T-helper 2 cell (primary cell): ENCODE data around the gene MAFF.
"Not testable (repeated sequence)": the region's sequence is repeated elsewhere in the genome, so short reads cannot be mapped to it uniquely, and the experiment has no call there.

Experiments used
- DNase-seq, 5 experiments: peaks; one replicate each; pipeline versions ENCODE4 v3.0.0 to v3.0.0-alpha.2; 2012 to 2022

MAFF gene

DNA sequence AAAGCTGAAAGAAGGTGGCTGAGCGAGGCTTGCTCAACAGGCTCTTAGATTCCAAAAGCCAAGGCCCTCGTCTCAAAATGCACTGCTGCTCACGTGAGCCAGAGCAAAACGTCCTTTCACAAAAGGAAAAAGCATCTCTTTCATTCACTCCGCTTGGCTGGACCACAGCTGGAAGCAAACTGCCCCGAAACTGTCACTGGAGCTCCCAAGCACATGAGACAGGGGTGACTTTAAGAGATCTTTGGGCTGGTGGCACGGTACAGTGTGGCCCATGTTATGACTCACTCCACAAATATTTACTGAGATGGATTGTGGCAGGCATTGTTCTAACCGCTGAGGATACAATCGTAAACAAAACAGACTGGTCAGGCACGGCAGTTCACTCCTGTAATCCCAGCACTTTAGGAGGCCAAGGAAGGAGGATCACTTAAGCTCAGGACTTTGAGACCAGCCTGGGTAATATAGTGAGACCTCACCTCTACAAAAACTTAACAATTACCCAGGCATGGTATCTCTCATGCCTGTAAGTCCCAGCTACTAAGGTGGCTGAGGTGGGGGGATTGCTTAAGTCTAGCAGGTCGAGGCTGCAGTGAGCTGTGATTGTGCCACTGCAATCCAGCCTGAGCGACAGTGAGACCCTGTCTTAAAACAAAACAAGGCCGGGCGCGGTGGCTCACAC, 23.7 kb upstream of the MAFF start:
- DNase-seq = peak in 1 of 5 experiments; percentile 39

DNA sequence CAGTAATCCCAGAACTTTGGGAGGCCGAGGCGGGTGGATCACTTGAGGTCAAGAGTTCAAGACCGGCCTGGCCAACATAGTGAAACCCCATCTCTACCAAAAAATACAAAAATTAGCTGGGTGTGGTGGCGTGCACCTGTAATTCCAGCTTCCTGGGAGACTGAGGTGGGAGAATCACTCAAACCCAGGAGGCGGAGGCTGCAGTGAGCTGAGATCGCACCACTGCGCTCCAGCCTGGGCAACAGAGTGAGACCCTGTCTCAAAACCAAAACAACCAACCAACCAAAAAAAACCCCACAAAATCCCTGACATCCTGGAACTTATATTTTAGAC, 23.2 kb upstream of the MAFF start:
- DNase-seq = not testable (repeated sequence)

- peak in 3 of 5 experiments; percentile 20 to 75 (median 49) for DNase-seq
Measured at GRCh38 chr22:38180841-38181452, 20.8 kb upstream of the MAFF start.

- DNase-seq = peak; percentile 85 to 98 (median 94)
Measured at GRCh38 chr22:38181453-38182200, 20.2 kb upstream of the MAFF start, which contains the start of gene PLA2G6. TSS of gene PLA2G6 (minus strand) at chr22:38181830. CDS start at chr22:38169426, 12,404 bp downstream.

DNA sequence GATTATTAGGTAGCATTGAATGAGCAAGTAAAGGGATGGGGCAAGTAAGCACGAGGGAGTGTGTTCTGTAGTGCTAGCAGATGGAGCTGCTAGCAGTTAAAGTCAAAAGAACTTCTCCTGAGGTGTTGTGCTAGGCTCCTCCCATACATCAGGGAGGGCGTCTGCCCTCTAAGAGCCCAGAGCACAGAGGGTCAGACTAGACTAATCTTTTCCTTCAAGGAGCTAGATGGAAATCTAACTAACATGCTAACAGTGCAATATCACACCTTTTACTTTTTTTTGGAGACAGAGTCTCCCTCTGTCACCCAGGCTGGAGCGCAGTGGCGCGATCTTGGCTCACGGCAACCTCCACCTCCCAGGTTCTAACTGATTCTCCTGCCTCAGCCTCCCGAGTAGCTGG, 17.0 kb upstream of the MAFF start:
- no peak for DNase-seq

DNA sequence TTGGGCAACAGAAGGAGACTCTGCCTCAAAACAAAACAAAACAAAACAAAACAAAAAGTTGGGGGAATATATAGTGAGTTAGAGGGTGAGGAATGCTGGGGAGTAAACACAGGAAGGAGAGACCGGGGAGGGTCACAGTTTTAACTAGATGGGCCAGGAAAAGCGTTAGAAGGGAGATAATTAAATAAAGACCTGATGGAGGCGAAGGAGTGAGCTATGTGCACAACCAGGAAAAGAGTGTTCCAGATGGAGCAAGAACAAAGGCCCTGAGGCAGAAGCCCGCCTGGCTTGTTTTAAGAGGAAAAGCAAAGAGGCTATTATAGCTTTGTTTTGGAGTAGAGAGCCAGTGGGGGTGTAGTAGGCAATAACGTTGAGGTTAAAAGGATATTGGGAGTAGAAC, 15.4 kb upstream of the MAFF start:
- DNase-seq = no peak

GRCh38 chr22:38187413-38188212, 14.2 kb upstream of the MAFF start:
- DNase-seq = no peak

DNA sequence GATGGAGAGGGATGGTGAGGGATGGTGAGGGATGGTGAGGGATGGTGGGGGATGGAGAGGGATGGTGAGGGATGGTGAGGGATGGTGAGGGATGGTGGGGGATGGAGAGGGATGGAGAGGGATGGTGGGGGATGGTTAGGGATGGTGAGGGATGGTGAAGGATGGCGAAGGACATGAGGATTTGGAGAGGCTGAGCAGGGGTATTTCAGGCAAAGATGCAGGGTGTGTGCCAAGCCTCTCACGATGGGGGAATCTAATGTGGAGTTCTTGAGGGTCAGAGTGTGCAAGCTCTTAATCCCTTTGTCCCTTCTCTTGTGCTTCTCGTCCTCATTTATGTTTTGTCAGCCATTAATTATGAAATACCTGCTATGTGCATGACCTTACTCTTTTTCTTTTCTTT, 12.7 kb upstream of the MAFF start:
- DNase-seq = no peak

- no peak for DNase-seq
Measured at GRCh38 chr22:38190581-38190980, 11.2 kb upstream of the MAFF start.

DNA sequence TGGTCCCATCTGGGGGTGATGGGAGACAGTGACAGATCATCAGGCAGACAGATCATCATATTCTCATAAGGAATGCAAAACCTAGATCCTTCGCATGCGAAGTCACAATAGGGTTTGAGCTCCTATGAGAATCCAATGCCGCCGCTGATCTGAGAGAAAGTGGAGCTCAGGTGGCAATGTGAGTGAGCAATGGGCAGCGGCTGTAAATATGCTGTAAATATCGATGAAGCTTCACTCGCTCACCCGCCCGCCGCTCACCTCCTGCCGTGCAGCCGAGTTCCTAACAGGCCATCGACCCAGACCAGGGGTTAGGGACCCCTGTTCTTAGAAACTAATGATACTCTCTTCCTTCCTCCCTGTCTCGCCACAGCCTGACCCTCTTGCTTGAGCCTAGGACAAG, 10.7 kb upstream of the MAFF start:
- DNase-seq = no peak

DNA sequence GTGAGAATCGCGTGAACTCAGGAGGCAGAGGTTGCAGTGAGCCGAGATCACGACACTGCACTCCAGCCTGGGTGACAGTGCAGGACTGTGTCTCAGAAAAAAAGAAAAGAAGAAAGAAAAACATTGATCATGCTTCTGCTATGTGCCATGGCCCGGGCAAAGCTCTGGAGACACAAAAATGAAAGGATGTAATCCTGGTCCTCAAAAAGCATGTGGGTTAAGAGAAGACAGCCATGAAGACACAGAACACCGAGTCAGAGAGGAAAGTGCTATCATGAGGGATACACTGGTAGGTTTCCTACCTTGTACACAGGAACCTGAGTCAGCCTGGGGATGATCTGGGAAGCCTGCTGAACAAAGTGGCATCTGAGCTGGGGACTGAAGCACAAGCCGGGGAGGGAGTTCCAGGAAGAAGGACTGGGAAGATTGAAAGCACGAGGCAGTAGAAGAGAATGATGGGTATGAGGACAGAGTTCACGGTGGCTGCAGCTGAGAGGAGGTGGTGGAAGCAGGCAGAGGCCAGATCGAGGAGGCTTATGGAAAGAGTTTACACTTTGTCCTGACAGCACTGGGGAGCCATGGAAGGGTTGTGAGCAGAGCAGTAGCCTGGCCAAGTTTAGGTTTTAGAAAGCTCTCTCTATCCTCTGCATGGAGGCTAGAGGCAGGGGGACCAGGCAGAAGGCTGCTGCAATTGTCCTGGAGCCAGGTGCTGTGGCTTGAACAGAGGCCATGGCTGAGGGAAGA, 9.9 kb upstream of the MAFF start:
- no peak for DNase-seq

GRCh38 chr22:38192475-38192863, 9.3 kb upstream of the MAFF start:
- DNase-seq = no peak

- DNase-seq = no peak
Measured at GRCh38 chr22:38193580-38193979, 8.2 kb upstream of the MAFF start.

DNA sequence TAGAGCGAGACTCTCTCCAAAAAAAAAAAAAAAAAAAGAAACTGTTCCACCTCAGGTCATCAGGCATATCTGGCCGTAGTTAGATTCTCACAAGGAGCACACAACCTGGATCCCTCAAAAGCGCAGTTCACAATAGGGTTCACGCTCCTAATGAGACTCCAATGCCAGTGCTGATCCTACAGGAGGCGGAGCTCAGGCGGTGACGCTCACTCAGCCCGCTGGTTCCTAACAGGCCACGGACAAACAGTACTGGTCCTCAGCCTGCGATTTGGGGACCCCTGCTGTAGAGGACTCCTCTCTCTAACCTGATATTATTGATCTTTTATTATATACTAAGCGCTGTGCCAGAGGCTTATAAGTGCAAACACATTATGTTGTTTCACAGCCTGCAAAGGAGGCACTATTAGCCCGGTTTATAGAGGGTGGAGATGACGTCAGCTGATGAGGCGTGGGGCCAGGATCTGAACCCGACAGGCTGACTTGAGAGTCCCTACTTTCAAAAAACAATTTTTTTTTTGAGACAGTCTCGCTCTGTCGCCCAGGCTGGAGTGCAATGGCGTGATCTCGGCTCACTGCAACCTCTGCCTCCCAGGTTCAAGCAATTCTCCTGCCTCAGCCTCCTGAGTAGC, 4.9 kb upstream of the MAFF start:
- no peak for DNase-seq

DNA sequence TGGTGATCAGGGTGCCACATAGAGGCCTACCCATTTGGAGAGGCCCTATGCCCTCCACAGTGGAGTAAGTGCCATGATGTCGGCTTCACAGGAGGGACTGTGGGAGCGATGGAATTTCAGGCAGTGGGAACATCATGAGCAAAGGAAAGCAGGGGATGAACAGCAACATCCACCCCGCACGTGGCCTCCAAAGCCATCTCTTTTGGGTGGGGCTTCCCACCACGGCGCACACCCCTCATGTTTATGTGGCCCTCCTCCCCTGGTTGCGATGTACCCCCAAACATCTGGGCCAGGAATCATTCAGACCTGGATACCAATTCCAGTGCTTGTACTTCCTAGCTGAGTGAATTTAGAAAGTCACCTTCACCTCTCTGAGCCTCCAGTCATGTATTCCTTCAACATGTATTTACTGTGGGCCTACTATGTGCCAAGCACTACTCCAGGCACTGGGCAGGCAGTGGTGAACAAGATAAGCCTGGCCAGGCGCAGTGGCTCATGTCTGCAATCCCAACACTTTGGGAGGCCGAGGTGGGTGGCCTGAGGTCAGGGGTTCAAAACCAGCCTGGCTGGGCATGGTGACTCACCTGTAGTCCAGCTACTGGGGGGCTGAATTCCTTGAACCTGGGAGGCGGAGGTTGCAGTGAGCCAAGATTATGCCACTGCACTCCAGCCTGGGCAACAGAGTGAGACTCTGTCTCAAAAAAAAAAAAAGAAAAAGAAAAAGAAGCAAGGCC, 1.8 kb upstream of the MAFF start:
- no peak for DNase-seq

GRCh38 chr22:38201371-38201710, 453 bp upstream of the MAFF start:
- no peak for DNase-seq

- peak; percentile 20 to 80 (median 38) for DNase-seq
Measured at GRCh38 chr22:38202437-38203089, 769 bp downstream of the MAFF start.

DNA sequence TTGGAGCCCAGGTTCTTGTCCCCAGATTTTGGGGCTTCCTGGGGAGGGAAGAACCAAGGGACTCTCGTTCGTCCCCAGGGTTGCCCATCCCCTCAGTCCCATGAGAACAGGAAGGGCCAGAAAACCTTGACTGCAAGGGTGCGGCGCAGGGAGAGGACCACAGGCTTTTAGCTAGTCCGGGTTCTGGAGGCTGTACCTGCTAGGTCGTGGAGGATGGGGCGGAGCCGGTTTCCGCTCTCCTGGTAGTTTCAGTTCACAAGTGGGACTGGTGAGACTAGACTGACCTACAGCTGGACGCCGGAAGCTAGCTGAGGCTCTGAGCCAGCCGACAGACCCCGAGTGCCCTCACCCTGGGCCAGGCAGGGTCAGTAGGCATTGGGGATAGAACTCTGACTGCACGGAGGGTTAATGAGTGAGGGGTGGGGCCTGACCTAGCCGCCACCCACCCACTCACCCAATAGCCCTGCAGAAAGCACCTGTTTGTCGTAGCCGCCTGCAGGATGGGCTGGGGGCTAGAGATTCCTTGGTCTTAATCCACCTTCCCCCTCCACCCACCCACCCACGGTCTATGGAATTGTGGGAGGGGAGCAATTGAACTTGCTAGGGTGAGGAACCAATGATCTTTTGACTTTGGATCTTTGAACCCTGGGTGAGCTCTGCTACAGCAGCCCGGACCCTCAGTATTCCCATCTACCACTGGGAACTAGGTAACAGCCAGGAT, 1.5 kb downstream of the MAFF start:
- peak in 2 of 5 experiments; percentile 30 to 43 for DNase-seq

DNA sequence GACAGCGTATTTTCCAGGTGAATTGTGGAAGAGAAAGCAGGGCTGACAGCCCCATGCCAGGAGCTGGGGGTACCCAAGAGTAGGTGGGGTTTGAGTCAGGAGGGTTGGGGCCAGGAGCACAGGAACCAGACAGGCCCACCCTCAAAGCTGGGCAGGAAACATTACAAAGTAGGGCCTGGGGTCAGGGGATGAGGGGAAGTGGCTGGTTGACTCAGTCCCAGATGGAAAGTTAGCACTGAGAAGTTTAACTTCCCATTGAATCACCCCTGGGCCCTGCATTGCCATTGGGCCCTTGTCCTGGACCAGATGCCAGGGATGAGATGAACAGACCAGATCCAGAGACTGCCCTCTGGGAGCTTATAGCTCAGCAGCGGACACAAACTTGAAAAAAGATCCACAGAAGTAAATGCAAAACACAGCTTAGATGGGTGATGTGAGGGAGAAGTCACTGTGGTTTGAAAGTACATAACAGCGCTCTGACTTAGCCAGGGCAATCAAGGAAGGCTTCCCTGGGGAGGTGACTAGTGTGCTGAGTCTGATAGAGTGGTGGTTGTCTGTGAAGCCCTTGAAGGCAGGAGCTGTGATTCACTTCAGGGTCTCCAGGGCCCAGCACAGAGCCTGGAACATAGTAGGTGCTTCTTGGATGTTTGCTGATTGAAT, 2.2 kb downstream of the MAFF start:
- no peak for DNase-seq
